Loucy (cell line): ENCODE data around the gene SDK2.

ENCODE experiments used
- H2AFZ ChIP-seq: fragments of 200-600 bp; sonication (generic); 2 replicates; pipeline ENCODE4 v1.6.0; 2016; ENCODE audit warnings: antibody characterized with exemption, mild to moderate bottlenecking, low read length, moderate library complexity
- H3F3A ChIP-seq: fragments of 200-600 bp; 2 replicates; pipeline ENCODE4 v1.6.0; 2016; ENCODE audit warnings: antibody characterized with exemption, low read depth, mild to moderate bottlenecking
- H3K27me3 ChIP-seq: fragments of 200-600 bp; sonication (generic); 2 replicates; pipeline ENCODE4 v1.6.1; 2014; ENCODE audit warnings: low read length, mild to moderate bottlenecking; ENCODE audit not compliant: insufficient read depth, poor library complexity, severe bottlenecking
- H3K36me3 ChIP-seq: fragments of 200-600 bp; sonication (generic); 2 replicates; pipeline ENCODE4 v1.6.1; 2016; ENCODE audit warnings: low read length; ENCODE audit not compliant: insufficient read depth
- H3K4me1 ChIP-seq: fragments of 200-600 bp; sonication (generic); 2 replicates; pipeline ENCODE4 v1.5.1; 2014; ENCODE audit warnings: low read length, mild to moderate bottlenecking; ENCODE audit not compliant: insufficient read depth, poor library complexity, severe bottlenecking
- H3K4me2 ChIP-seq: fragments of 200-600 bp; sonication (generic); 2 replicates; pipeline ENCODE4 v1.6.0; 2014; ENCODE audit warnings: antibody characterized with exemption, low read length, low read depth, mild to moderate bottlenecking; ENCODE audit not compliant: poor library complexity, severe bottlenecking
- H3K4me3 ChIP-seq: fragments of 200-600 bp; sonication (generic); 2 replicates; pipeline ENCODE4 v1.5.1; 2014; ENCODE audit warnings: low read length, mild to moderate bottlenecking, mixed read lengths; ENCODE audit not compliant: poor library complexity, severe bottlenecking
- H3K79me2 ChIP-seq: fragments of 200-600 bp; sonication (generic); 2 replicates; pipeline ENCODE4 v1.6.1; 2014; ENCODE audit warnings: low read length; ENCODE audit not compliant: insufficient read depth
- H3K9ac ChIP-seq: fragments of 200-600 bp; sonication (generic); 2 replicates; pipeline ENCODE4 v1.6.0; 2014; ENCODE audit warnings: mild to moderate bottlenecking, low read depth, low read length, moderate library complexity; ENCODE audit not compliant: poor library complexity, severe bottlenecking
- H3K9me2 ChIP-seq: fragments of 200-600 bp; sonication (generic); replicated peaks from 2 replicates; pipeline ENCODE4 v1.6.1; 2016; ENCODE audit warnings: low read depth, low read length, mixed read lengths
- H3K9me3 ChIP-seq: fragments of 200-600 bp; sonication (generic); 2 replicates; pipeline ENCODE4 v1.6.1; 2014; ENCODE audit warnings: mild to moderate bottlenecking, antibody characterized with exemption, low read length, low read depth; ENCODE audit not compliant: insufficient read depth
- H4K20me1 ChIP-seq: fragments of 200-600 bp; sonication (generic); 2 replicates; pipeline ENCODE4 v1.6.0; 2014; ENCODE audit warnings: antibody characterized with exemption, low read length, mild to moderate bottlenecking; ENCODE audit not compliant: insufficient read depth, poor library complexity, severe bottlenecking
- CTCF ChIP-seq: fragments of 200-600 bp; sonication (generic); conservative IDR thresholded peaks from 2 replicates; pipeline ENCODE4 v1.5.1; 2014; ENCODE audit warnings: mild to moderate bottlenecking, antibody characterized with exemption, low read length
- EZH2phosphoT487 ChIP-seq: fragments of 200-600 bp; IDR thresholded peaks from 2 replicates; pipeline ENCODE4 v1.6.1; 2018; ENCODE audit warnings: antibody characterized with exemption, mild to moderate bottlenecking, moderate library complexity, borderline replicate concordance

Gene SDK2

GRCh38 chr17:73519714-73520368, 124.4 kb downstream of the SDK2 start:
- no peaks in the 10 kb centered on the region for H4K20me1 ChIP-seq
- H3K9me2 ChIP-seq, result no peaks in the 10 kb centered on the region
- no peak overlapping the region for H3K4me3 ChIP-seq
- no peaks in the 10 kb centered on the region; the same call in 1 of the 2 replicates for H3K36me3 ChIP-seq
- peaks cover 9% of the 10 kb centered on the region; the same call in 1 of the 2 replicates for H3K79me2 ChIP-seq
- no peak overlapping the region for H3K4me2 ChIP-seq
- no peaks in the 10 kb centered on the region for H3F3A ChIP-seq
- no peaks in the 10 kb centered on the region for H3K27me3 ChIP-seq
- H3K9me3 ChIP-seq, result no peaks in the 10 kb centered on the region
- TF ChIP-seq CTCF (no peak), EZH2phosphoT487 (no peak)
- no peaks in the 10 kb centered on the region for H3K4me1 ChIP-seq
- no peak overlapping the region for H2AFZ ChIP-seq
- no peak overlapping the region for H3K9ac ChIP-seq

GRCh38 chr17:73519011-73519410, 125.2 kb downstream of the SDK2 start:
- TF ChIP-seq EZH2phosphoT487 (no peak), CTCF (no peak)
- Histone ChIP-seq H3K36me3 (no peaks in the 10 kb centered on the region), H3K4me1 (no peaks in the 10 kb centered on the region), H4K20me1 (no peaks in the 10 kb centered on the region), H3F3A (no peaks in the 10 kb centered on the region), H3K4me2 (no peak overlapping the region), H3K9me2 (no peaks in the 10 kb centered on the region), H3K27me3 (no peaks in the 10 kb centered on the region), H3K4me3 (no peak overlapping the region), H3K9me3 (no peaks in the 10 kb centered on the region), H3K9ac (no peak overlapping the region), H2AFZ (no peak overlapping the region), H3K79me2 (peaks cover 4% of the 10 kb centered on the region; the same call in 1 of the 2 replicates)

GRCh38 chr17:73516431-73516830, 127.8 kb downstream of the SDK2 start:
- no peak overlapping the region for H3K4me3 ChIP-seq
- H3K36me3 ChIP-seq, result no peaks in the 10 kb centered on the region
- H2AFZ ChIP-seq, result no peak overlapping the region
- no peaks in the 10 kb centered on the region for H3K9me2 ChIP-seq
- no peaks in the 10 kb centered on the region for H3K4me1 ChIP-seq
- H3F3A ChIP-seq, result no peaks in the 10 kb centered on the region
- H3K9me3 ChIP-seq, result no peaks in the 10 kb centered on the region
- H3K79me2 ChIP-seq, result peaks cover 4% of the 10 kb centered on the region; the same call in 1 of the 2 replicates
- TF ChIP-seq EZH2phosphoT487 (no peak), CTCF (no peak)
- H3K4me2 ChIP-seq, result no peak overlapping the region
- no peaks in the 10 kb centered on the region for H3K27me3 ChIP-seq
- H3K9ac ChIP-seq, result no peak overlapping the region
- H4K20me1 ChIP-seq, result no peaks in the 10 kb centered on the region
